Calu3 (cell line): ENCODE results near the gene SMIM22. TPM values are rescaled to one million over a fixed set of nuclear protein-coding genes. Genes with fewer than 3 reads are reported as not detected.

Source experiments
- BruUV-seq: library from RNA; stranded (reverse); fragments of 400-500 nt; replicated peaks from 2 replicates; lab custom pipeline; 2021; lab: Mats Ljungman, UMichigan
- CTCF ChIA-PET: fragments of 300-600 bp; sonication (Branson Sonifier 250); formaldehyde crosslinking; loops from one replicate; lab custom pipeline; 2022; ENCODE audit warnings: antibody characterized with exemption; lab: Charles Lee
- DNase-seq: peaks from one replicate; pipeline ENCODE4 v3.0.0; 2022
- H3K27ac Mint-ChIP-seq: one replicate; pipeline ENCODE4 v1.8.0; 2022; ENCODE audit warnings: mixed read lengths; ENCODE audit not compliant: unreplicated experiment
- H3K27me3 Mint-ChIP-seq: one replicate; pipeline ENCODE4 v1.8.0; 2022; ENCODE audit warnings: mixed read lengths; ENCODE audit not compliant: unreplicated experiment
- H3K36me3 Mint-ChIP-seq: one replicate; pipeline ENCODE4 v1.8.0; 2022; ENCODE audit warnings: mild to moderate bottlenecking, moderate library complexity, mixed read lengths; ENCODE audit not compliant: insufficient read depth, unreplicated experiment
- H3K4me1 Mint-ChIP-seq: one replicate; pipeline ENCODE4 v1.8.0; 2022; ENCODE audit warnings: mild to moderate bottlenecking, low read depth, mixed read lengths; ENCODE audit not compliant: unreplicated experiment
- H3K4me3 Mint-ChIP-seq: one replicate; pipeline ENCODE4 v1.8.0; 2022; ENCODE audit warnings: mild to moderate bottlenecking, low read depth, moderate library complexity, mixed read lengths; ENCODE audit not compliant: unreplicated experiment
- H3K9me3 Mint-ChIP-seq: one replicate; pipeline ENCODE4 v1.8.0; 2022; ENCODE audit warnings: low read depth, mixed read lengths; ENCODE audit not compliant: unreplicated experiment
- intact Hi-C: fragments of 100-400 bp; cut with micrococcal nuclease; formaldehyde crosslinking; loops from one replicate; pipeline ENCODE4 v1.10.0; 2022; ENCODE audit not compliant: unreplicated experiment
- total RNA-seq: library from RNA; stranded (reverse); gene quantifications from 2 replicates; pipeline ENCODE4 v1.2.3, GENCODE V29; 2022
- TF ChIP-seq, protein P1 (sequence below): fragments of 200-600 bp; IDR thresholded peaks from one replicate; pipeline ENCODE4 v1.8.0; 2022; ENCODE audit warnings: antibody characterized with exemption; ENCODE audit not compliant: unreplicated experiment

SMIM22 gene
- total RNA-seq, 1 experiment from 2014 or later, result 208 TPM

DNA sequence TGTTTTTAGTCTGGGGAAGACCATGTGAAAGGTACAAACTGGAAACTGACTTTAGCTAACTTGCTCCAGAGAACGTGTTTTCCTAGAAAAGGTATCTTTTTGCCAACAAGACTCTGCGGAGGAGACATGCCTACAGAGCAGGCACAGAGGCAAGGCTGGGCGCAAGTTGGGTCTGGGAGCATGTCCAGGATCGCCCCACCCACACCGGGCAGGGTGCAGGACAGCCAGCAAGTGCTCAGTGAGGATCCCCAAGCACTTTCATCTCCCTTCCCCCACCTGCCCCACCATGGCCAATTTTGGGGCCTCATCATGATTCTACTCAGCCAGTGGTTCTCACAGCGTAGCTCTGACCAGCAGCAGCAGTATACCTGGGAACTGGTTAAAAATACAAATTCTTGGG lies 25.5 kb downstream of the SMIM22 start:
- no peak overlapping the region for H3K4me3 Mint-ChIP-seq
- CTCF ChIA-PET, result interaction anchor here (0.6 kb wide), 1 partner anchor 24 kb away, joined by 3 read pairs; no protein-coding TSS in a partner anchor
- no peak for DNase-seq
- H3K4me1 Mint-ChIP-seq, result no peaks in the 10 kb centered on the region
- TF ChIP-seq, protein P1, sequence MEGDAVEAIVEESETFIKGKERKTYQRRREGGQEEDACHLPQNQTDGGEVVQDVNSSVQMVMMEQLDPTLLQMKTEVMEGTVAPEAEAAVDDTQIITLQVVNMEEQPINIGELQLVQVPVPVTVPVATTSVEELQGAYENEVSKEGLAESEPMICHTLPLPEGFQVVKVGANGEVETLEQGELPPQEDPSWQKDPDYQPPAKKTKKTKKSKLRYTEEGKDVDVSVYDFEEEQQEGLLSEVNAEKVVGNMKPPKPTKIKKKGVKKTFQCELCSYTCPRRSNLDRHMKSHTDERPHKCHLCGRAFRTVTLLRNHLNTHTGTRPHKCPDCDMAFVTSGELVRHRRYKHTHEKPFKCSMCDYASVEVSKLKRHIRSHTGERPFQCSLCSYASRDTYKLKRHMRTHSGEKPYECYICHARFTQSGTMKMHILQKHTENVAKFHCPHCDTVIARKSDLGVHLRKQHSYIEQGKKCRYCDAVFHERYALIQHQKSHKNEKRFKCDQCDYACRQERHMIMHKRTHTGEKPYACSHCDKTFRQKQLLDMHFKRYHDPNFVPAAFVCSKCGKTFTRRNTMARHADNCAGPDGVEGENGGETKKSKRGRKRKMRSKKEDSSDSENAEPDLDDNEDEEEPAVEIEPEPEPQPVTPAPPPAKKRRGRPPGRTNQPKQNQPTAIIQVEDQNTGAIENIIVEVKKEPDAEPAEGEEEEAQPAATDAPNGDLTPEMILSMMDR, result no peak
- intact Hi-C loops, result no loop called here
- BruUV-seq, result no TSS peak
- H3K9me3 Mint-ChIP-seq, result no peaks in the 10 kb centered on the region
- no peak overlapping the region for H3K27ac Mint-ChIP-seq
- H3K27me3 Mint-ChIP-seq, result no peaks in the 10 kb centered on the region
- H3K36me3 Mint-ChIP-seq, result peaks cover 71% of the 10 kb centered on the region

DNA sequence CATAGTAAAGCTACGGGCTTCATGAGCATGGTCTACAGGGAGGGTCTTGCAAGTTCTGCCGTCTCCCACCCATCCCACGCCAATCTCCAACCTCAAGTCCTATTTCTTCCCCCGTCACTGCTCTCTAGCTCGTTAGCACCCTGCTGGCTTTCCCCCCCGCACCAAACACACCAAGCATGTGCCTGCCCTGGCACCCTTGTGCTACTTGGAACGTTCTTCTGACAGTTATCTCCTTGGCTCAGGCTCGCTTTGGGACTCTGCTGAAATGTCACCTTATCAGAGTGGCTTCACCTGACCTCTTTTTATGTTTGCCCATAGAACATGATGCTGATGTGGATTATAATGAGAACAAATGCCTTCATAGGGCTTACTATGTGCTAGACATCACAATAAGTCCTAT lies 30.0 kb downstream of the SMIM22 start:
- no peak for DNase-seq
- TF ChIP-seq, protein P1, result no peak
- BruUV-seq, result no TSS peak
- H3K27me3 Mint-ChIP-seq, result no peaks in the 10 kb centered on the region
- H3K36me3 Mint-ChIP-seq, result peaks cover 64% of the 10 kb centered on the region
- no peaks in the 10 kb centered on the region for H3K9me3 Mint-ChIP-seq
- H3K4me1 Mint-ChIP-seq, result no peaks in the 10 kb centered on the region
- H3K27ac Mint-ChIP-seq, result no peak overlapping the region
- H3K4me3 Mint-ChIP-seq, result no peak overlapping the region
- CTCF ChIA-PET, result interaction anchor here (1.0 kb wide), 1 partner anchor 38 kb away, joined by 3 read pairs; no protein-coding TSS in a partner anchor
- intact Hi-C loops, result no loop called here

DNA sequence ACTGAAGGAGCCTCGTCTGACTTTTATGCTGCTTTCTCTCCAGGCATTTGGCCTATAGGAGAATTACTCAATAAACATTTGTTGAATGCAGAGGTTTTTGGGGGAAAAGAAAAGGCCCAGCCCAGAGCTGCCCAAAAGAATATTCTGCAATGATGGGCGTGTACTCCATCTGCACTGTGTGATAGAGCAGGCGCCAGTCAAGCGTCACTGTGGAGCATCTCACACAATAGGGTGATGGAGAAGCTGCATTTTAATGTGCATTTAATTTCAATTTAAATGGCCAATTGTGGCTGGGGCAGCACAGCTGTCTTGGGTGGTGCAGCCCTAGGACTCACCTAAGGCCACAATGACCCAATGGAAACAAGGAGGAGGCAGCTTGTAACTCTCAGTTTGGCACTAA lies 31.4 kb downstream of the SMIM22 start:
- no TSS peak for BruUV-seq
- DNase-seq, result no peak
- Mint-ChIP-seq H3K4me1 (no peaks in the 10 kb centered on the region), H3K27ac (no peak overlapping the region), H3K36me3 (peaks cover 69% of the 10 kb centered on the region), H3K9me3 (no peaks in the 10 kb centered on the region), H3K27me3 (no peaks in the 10 kb centered on the region), H3K4me3 (no peak overlapping the region)
- TF ChIP-seq, protein P1, result no peak
- intact Hi-C loops, result no loop called here
- CTCF ChIA-PET, result no interaction called here

DNA sequence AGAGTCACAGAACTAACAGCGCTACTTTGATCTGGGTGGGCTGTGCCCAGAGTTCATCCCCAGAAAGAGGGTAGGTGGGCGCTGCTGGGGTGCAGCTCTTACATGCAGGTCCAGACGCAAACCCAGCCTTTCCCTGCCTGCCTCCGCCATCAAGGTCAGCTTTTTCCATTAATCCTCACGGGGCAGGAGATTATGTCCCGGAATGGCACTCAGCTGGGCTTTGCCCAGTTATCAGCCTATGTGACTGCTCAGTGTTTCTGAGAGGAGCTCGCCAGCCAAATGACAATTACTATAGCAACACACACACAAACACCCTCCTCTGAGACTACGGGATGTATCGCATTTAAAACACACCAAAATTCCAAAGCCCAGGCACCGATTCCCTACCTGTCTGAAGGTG lies 31.8 kb downstream of the SMIM22 start:
- CTCF ChIA-PET, result interaction anchor here (0.5 kb wide), 1 partner anchor 16 kb away, joined by 4 read pairs; no protein-coding TSS in a partner anchor
- no TSS peak for BruUV-seq
- intact Hi-C loops, result no loop called here
- H3K4me1 Mint-ChIP-seq, result no peaks in the 10 kb centered on the region
- no peaks in the 10 kb centered on the region for H3K9me3 Mint-ChIP-seq
- H3K36me3 Mint-ChIP-seq, result peaks cover 66% of the 10 kb centered on the region
- no peak overlapping the region for H3K27ac Mint-ChIP-seq
- TF ChIP-seq, protein P1, result no peak
- no peaks in the 10 kb centered on the region for H3K27me3 Mint-ChIP-seq
- DNase-seq, result no peak
- no peak overlapping the region for H3K4me3 Mint-ChIP-seq
